GM18505 (cell line): ENCODE data around the gene KCTD16.

ENCODE experiments used
- ATAC-seq: cut with Tn5 transposase; IDR thresholded peaks from one replicate; pipeline ENCODE4 v1.9.1; 2021; ENCODE audit not compliant: unreplicated experiment
- POLR2A ChIP-seq: IDR thresholded peaks from 4 replicates; pipeline ENCODE4 v1.6.1; 2011; ENCODE audit warnings: borderline replicate concordance; ENCODE audit not compliant: insufficient read depth, insufficient read length; ENCODE audit errors: extremely low read depth

The KCTD16 gene

DNA sequence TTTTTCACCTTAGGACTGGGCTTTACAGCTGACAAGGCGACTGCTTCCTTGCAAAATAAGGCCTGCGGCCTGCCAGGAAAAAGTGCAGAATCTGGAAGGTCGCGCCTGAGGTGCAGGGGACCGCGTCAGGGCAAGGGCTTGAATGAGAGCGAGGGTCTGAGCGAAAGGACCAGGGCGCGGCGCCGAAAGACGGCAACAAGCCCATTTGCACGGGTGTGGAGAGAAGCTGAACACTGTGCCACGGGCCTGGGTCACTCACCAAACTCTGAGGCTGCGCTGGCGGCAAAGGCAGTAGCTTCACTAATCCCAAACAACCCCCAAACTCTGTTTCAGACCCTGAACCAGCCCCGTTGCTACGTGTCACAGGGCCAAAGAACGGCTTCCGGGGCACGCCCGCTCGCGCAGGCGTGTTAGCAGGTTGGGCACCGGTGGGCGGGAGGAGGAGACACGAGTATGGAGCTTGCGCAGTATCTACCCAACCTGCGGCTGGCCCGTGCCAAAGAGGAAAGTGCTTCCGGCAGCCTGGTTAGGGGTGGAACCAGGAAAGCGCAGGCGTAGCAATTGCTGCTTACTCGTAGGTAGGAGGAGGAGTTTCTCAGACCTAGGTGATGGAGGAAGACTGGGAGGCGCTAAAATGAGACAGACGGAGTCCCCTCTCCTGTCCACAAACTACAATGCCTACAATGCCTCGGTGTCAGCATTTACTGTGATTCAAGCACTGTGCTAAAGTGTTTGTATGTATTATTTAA is at the start of gene KCTD16, which contains the start of gene YIPF5:
KCTD16 (plus strand) TSS at position 598 of the 749 bp plus-strand sequence.
YIPF5 (minus strand) TSS at position 384 of the 749 bp plus-strand sequence. CDS start 704 bp downstream, outside the sequence.
- peak; percentile 81 for TF ChIP-seq POLR2A
- peak; percentile 100 for ATAC-seq

DNA sequence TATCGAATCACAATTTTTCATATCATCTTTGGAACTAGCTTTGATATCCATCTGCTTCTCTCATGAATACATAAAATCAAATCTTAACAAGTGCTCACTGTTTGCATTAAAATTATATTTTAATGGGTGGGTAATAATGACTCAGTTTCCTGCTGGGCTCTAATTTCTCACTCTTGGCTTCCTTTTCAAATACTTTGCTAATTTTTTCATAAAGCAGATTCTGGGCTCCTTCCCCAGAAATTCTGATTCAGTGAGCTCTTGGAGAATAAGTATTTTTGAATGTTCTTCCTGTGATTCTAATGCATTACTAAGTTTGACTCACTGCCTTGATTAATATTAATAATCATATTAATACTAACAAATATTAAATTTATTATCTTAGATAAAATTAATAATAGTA is 49.1 kb upstream of the KCTD16 start:
- no peak for ATAC-seq
- TF ChIP-seq POLR2A: no peak

DNA sequence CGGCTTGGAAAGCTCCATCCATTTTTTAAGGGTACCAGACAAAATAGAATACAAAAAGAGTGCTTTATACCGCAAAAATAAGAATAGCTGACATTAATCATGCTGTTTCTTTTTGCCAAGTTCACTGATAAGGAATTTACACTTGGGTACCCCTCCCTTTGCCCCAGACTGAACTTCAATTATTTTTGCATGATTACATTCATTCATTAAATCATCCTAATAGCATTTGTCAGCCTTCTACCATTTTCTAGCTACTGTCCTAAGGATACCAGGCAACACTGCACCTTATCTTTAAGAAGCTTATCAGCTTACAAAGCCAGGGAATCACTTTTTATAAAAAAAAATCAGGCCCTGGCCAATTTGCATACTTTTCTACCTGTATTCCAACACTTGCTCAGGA is 48.6 kb upstream of the KCTD16 start:
- no peak for TF ChIP-seq POLR2A
- ATAC-seq: no peak

DNA sequence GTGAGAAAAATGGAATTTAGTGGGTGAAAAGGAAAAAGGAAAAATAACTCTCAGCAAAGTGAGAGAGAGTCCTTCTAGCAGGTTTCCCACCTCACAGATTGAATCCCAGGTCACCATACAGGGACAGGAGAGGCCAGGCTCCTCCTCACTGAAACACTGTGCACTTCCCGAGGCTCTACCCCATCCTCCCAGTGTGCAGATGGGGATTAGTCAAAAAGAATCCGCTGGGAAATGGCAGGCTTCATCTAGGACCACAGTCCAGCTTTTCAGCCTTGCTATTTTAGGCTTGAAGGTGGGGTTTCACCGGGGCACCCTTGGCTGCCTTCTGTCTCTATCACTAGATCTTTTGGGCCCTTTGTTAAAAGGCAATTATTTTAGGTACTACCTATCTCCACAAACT is 48.0 kb upstream of the KCTD16 start:
- no peak for TF ChIP-seq POLR2A
- no peak for ATAC-seq

DNA sequence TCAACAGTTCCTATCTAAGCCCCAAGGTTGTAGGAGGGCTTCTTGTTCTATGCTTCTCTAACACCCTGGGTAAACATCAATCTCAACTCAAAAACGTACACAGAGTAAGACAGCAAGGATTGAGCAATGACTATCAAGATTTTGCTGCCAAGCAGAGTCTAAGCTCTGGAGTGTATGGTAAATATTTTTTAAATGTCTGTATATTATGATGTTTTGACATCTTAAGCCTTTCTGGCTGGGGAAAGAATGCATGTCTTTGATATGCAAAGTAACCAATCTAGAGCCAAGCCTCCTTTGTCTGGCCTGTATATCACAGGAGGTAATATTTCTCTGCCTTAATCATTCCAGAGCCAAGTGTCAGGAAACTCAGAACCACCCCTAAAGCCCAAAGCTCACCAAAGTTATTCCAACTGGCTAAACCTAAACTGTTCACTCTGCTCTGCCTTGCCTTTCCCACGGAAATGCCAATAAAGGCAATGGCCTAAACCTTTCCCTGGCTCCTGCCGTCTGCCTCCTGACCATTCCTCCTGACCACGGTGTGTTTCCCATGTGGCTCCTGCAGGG is 45.4 kb upstream of the KCTD16 start:
- no peak for ATAC-seq
- no peak for TF ChIP-seq POLR2A

DNA sequence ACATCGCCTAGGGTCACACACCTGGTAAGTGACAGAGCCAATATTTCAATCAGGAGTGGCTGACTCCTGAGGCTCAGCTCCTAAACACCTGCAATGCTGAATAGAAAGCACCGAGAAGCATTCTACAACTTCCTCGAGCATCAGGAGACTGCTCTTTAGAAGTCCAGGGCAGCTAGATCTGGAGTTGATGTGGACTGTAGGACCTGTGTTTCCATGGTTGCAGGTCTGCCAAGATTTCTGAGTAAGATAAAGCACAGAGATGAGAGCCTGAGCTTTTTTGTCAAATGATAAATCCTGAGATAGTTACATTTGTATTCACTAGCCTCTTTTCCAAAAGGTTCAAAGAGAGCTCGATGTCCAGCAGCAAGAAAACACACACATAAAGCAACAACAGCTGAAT is 44.0 kb upstream of the KCTD16 start:
- TF ChIP-seq POLR2A: no peak
- no peak for ATAC-seq

DNA sequence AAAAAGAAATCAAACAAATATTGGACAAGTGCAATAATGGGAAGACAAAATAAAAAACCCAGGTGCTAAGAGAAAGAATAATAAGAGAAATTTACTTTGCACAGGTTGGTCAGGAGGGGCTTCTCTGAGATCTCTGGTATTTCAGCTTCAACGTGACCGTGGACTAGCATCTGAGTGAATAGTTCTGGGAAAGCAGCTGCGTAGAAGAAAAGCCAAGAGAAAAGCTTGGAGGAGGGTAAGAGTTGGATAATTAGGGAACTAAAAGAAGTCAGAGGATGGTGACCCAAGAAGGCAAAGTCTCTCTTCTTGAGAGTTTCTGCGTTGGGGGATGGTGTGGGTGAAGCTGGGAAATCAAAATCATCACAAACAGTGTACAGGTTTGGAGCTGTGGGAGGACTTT is 41.8 kb upstream of the KCTD16 start:
- TF ChIP-seq POLR2A: no peak
- ATAC-seq: no peak

DNA sequence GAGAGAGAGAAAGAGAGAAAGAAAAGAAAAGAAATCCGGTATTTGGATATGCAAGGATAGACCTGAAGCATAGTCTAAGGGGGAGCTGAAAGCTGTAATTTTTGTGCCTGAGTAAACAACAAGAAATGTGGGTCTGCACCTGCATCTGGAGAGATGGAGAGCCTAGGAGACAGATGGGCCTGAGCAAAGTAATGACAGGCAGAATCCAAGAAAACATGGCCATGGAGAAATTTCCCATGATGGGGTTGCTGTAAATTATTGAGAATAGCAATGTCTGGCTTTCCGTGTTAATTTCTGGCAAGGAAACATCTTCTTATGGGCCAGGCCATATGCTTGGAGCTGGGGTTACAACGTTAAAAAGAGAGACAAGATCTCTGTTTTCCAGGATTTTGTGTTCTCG is 40.4 kb upstream of the KCTD16 start:
- no peak for TF ChIP-seq POLR2A
- ATAC-seq: no peak

DNA sequence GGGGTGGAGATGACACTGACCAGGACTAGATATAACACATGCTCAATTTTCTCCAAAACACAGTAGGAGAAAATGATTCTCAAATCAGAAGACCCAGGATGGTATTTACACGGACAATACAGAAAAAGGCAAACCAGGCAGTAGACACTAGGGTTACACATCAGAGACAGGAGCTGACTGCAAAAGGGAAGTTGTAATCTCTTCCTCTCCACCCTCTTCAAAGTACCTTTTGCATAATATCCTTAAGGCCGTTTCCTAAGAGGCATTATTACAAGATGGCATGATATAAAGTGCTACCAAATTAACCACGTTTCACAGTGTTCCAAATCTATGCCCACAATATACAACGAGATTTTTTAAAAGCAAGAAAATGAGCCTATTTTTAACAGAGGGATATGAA is 39.4 kb upstream of the KCTD16 start:
- no peak for TF ChIP-seq POLR2A
- no peak for ATAC-seq

DNA sequence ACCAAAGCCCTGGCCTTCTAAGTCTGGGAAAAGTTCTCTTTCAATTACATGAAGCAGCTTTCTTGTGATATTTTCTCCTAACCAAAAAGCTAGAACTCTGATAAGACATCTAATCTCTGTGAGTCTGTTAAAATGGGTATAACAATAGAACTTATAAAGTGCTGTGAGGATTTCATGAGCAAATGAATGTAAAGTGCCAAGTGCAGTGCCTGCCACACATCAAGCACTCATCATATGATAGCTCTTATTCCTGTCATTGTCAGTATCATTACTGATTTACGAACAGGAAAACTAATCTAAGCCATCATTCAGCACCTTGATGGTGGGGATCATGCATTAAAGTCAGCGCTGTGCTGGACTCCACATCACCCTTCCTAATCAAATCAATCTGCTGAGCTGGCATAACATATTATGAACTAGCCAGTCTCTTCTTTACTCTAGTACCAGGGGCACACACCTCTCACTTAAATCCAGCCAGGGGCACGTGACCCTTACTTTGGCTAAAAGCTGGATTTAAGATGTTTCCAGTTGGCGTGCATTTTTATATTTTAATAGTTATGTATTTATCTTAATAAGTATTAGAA is 37.5 kb upstream of the KCTD16 start:
- no peak for ATAC-seq
- TF ChIP-seq POLR2A: no peak

DNA sequence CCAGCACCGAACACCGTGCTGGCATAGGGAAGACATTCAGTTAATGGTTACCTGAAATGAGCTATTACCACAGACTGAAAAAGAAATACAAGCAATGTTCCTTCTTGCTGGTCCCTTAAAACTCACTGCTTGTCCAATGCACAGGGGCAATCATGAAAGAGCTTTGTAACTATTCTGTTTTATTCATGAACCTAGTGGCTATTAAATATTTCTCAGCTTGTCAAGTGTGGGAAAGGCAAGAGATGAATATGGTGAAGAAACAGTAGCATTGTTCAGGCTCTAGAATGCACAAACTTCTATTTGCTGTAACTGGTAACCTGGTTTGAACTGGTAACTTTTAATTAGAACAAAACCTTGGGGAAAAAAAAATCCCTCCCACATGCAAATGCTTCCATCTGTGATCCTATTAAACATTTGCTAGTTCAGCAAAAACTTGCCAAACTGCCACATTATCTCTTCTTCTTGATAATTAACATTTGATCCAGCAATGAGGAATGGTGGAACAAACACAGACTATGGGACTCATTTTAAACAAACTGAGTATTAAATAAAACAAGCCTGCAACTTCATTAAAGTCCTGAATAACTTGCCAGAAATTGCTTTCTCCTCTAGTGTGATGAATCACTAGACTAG is 36.4 kb upstream of the KCTD16 start:
- ATAC-seq: no peak
- no peak for TF ChIP-seq POLR2A

DNA sequence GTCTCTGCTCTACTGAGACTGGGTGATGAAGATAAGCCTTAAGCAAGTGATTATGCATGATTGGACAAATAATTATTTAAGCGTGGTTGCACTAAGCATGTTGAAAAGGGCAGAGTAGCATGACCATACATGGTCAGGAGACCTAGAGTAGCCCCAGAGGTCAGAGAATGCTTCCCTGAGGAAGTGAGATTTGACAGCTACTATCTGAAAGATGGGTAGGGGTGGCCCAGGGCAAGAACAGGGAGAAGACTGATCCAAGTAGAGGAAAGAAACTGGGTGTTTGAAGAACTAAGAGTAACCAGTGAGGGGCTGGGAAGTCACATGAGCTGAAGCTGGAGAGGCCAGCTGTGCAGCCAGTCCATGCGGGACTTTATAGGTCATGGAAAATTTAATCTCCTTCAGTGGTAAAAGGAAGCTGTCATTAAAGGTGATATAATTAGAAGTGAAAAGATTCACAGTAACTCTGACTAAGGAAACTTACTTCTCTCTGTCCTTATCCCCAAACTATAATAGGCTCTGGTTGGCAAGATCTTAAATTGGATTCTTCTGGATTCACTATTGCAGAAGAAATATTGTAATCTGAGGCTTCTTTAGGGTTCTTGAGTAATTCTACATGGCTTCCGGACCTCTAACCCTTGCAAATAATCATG is 35.4 kb upstream of the KCTD16 start:
- no peak for ATAC-seq
- no peak for TF ChIP-seq POLR2A

DNA sequence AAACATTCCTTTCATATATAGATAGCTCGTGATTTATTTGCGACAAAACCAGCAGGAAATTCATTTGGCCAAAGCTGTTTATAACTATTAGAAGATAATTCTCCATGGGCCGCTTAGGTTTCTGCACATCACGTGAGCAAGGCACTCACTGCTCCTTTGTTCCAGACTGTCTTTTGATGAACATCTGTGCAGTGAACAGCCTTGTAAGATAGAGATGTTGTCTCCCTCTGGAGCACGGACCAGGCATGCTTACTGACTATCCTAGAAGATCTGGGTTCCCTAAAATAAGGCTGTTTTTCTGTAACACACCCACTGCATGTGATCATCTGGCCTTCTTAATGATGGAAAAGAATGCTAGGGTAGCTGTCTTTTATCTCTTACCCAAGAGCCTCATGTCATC is 31.1 kb upstream of the KCTD16 start:
- ATAC-seq: no peak
- no peak for TF ChIP-seq POLR2A

DNA sequence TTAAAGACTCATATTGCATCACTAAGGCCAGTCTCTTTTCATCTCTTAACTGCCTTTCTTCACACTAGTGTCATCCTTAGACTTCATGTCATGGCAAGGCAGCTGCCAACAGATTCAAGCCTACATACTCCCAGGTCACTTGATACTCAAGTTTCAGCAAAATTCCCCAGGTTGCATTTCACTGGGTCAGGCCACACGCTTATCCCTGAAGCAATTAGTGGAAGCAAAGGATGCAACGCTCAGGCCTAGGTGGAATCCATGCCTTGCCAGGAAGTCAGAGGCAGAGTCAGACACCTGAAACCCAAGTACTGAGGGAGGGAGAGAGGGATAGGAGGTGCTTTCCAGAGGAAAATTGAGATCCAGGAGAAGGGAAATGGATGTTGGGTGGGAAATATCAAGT is 29.1 kb upstream of the KCTD16 start:
- TF ChIP-seq POLR2A: no peak
- no peak for ATAC-seq

DNA sequence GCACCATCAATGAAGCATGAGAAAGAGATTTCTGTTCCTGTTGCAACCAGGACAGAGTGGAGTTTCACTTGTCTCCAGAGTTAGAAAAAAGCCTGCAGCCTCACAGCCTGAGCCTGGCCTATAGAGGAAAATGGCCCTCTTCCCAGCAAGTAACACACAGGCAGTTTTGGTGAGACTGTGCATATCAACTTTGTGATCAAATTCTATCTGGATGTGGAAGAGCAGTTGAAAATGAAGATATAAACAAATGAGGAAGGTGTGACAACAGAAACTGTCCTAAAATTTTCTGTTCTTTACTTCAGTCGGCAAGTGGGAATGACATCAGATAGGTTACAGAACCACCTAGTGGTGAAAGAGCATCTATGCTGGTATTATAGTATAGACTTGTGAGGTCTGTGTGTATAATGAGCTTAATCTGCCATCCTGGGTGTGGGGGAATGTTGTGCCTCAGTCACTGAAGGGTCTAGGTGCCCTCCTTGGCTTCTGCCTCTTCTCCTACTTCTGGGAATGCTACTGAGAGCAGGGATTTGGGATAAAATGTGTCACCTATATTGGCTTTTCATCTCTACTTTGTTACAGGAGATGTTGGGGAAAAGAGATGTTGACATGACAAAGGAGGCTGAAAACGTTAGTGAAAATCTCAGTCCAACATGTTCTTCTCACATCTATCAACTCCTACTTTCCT is 28.4 kb upstream of the KCTD16 start:
- peak; percentile 97 for ATAC-seq
- no peak for TF ChIP-seq POLR2A
